GM12878 (cell line): Measurements from ENCODE around the gene CHST13. TPM values are rescaled to one million over a fixed set of nuclear protein-coding genes. Genes with fewer than 3 reads are reported as not detected.

Source experiments
- ATAC-seq: fragments of 200-7000 bp; cut with Tn5 transposase; 3 replicates; pipeline ENCODE4 v1.9.1; 2020; ENCODE audit warnings: mild to moderate bottlenecking, moderate library complexity
- BruUV-seq: library from RNA; stranded (reverse); fragments of 400-500 nt; replicated peaks from 2 replicates; lab custom pipeline; 2021; lab: Mats Ljungman, UMichigan
- CTCF ChIA-PET: fragments of 300-600 bp; sonication (Branson Sonifier 250); formaldehyde crosslinking; extraction: SDS; loops from one replicate; lab custom pipeline; 2021; ENCODE audit warnings: inconsistent platforms; lab: Yijun Ruan, JAX
- POLR2A ChIA-PET: fragments of 350-600 bp; formaldehyde crosslinking; extraction: SDS; loops from one replicate; lab custom pipeline; 2021; ENCODE audit warnings: inconsistent platforms; lab: Charles Lee
- RAD21 ChIA-PET: fragments of 300-600 bp; sonication (Branson Sonifier 250); formaldehyde crosslinking; loops from one replicate; lab custom pipeline; 2023; ENCODE audit warnings: antibody characterized with exemption; ENCODE audit not compliant: unreplicated experiment; lab: Charles Lee
- SMC1A ChIA-PET: fragments of 300-600 bp; sonication (Branson Sonifier 250); formaldehyde crosslinking; loops from one replicate; lab custom pipeline; 2023; ENCODE audit not compliant: unreplicated experiment, uncharacterized antibody; lab: Charles Lee
- DNase-seq: peaks from one replicate; pipeline ENCODE4 v3.0.0-alpha.2; 2011; ENCODE audit warnings: low read depth, low spot score
- FAIRE-seq: peaks from 3 replicates; lab custom pipeline; 2011; peaks lifted over from hg19 to GRCh38; lab: Jason Lieb, UNC
- H2AFZ ChIP-seq: 2 replicates; pipeline ENCODE4 v1.6.0; 2011; ENCODE audit warnings: low read depth, low read length, control low read depth; ENCODE audit not compliant: control insufficient read depth
- H3K27ac ChIP-seq: 2 replicates; pipeline ENCODE4 v1.5.1; 2011; ENCODE audit warnings: control low read depth; ENCODE audit not compliant: control insufficient read depth, insufficient read depth
- H3K27me3 ChIP-seq, 2 experiments: replicated peaks in 1 of 2; 2 replicates each; pipeline versions ENCODE4 v1.6.0 to v1.6.1; 2011; ENCODE audit warnings: low read length in 1 of 2; ENCODE audit not compliant: control insufficient read depth in 2 of 2, insufficient read depth in 2 of 2
- H3K36me3 ChIP-seq, 2 experiments: 2 replicates each; pipeline ENCODE4 v1.5.1; 2011; ENCODE audit warnings: low read length in 1 of 2; ENCODE audit not compliant: control insufficient read depth in 2 of 2, insufficient read depth in 2 of 2
- H3K4me1 ChIP-seq: 2 replicates; pipeline ENCODE4 v1.6.1; 2011; ENCODE audit warnings: mild to moderate bottlenecking, low read length, moderate library complexity, mixed read lengths; ENCODE audit not compliant: control insufficient read depth, insufficient read depth
- H3K4me2 ChIP-seq: 2 replicates; pipeline ENCODE4 v1.6.0; 2011; ENCODE audit warnings: control low read depth; ENCODE audit not compliant: control insufficient read depth, insufficient read depth
- H3K4me3 ChIP-seq: fragments of 200-600 bp; sonication (generic); 2 replicates; pipeline ENCODE4 v1.5.1; 2016
- H3K79me2 ChIP-seq: 2 replicates; pipeline ENCODE4 v1.6.0; 2011; ENCODE audit warnings: low read length; ENCODE audit not compliant: control insufficient read depth, insufficient read depth
- H3K9ac ChIP-seq: 2 replicates; pipeline ENCODE4 v1.8.0; 2011; ENCODE audit warnings: low read length, control low read depth, mixed read lengths; ENCODE audit not compliant: control insufficient read depth, insufficient read depth
- H3K9me3 ChIP-seq: replicated peaks from 3 replicates; pipeline ENCODE4 v1.5.1; 2011; ENCODE audit warnings: mild to moderate bottlenecking, low read length; ENCODE audit not compliant: control insufficient read depth, insufficient read depth
- H4K20me1 ChIP-seq: 2 replicates; pipeline ENCODE4 v1.6.0; 2011; ENCODE audit not compliant: control insufficient read depth, insufficient read depth
- BMI1 ChIP-seq: fragments of 450-650 bp; IDR thresholded peaks from 2 replicates; pipeline ENCODE4 v1.6.1; 2016; ENCODE audit warnings: mild to moderate bottlenecking, moderate library complexity, borderline replicate concordance
- EGR1 ChIP-seq, 2 experiments: IDR thresholded peaks; 1 replicate in 1 of 2; 2 replicates in 1 of 2; pipeline ENCODE4 v1.6.1; 2011 to 2012; ENCODE audit warnings: low read depth in 2 of 2, low read length in 2 of 2, borderline replicate concordance in 1 of 2, mild to moderate bottlenecking in 1 of 2, moderate library complexity in 1 of 2
- MEF2B ChIP-seq: fragments of 450-650 bp; IDR thresholded peaks from 2 replicates; pipeline ENCODE4 v1.6.1; 2018; ENCODE audit warnings: mild to moderate bottlenecking, moderate library complexity; ENCODE audit not compliant: partially characterized antibody, poor library complexity, severe bottlenecking
- MXI1 ChIP-seq: fragments of 150-350 bp; IDR thresholded peaks from 2 replicates; pipeline ENCODE4 v1.6.1; 2011; ENCODE audit warnings: low read depth, mild to moderate bottlenecking, inconsistent platforms, low read length, improper control_type of control experiment
- MYC ChIP-seq: IDR thresholded peaks from 2 replicates; pipeline ENCODE4 v1.6.1; 2011; ENCODE audit warnings: mild to moderate bottlenecking, low read length, moderate library complexity, inconsistent platforms; ENCODE audit not compliant: insufficient read depth, insufficient replicate concordance, insufficient read length, severe bottlenecking
- PBX3 ChIP-seq: IDR thresholded peaks from 2 replicates; pipeline ENCODE4 v1.6.1; 2011; ENCODE audit warnings: mild to moderate bottlenecking, low read depth, low read length, moderate library complexity; ENCODE audit not compliant: insufficient replicate concordance
- POLR2A ChIP-seq: IDR thresholded peaks from 2 replicates; pipeline ENCODE4 v1.6.1; 2011; ENCODE audit warnings: low read depth, mild to moderate bottlenecking, low read length
- POU2F2 ChIP-seq: IDR thresholded peaks from 3 replicates; pipeline ENCODE4 v1.6.1; 2011; ENCODE audit warnings: low read depth, mild to moderate bottlenecking, low read length, borderline replicate concordance
- RAD21 ChIP-seq: IDR thresholded peaks from 2 replicates; pipeline ENCODE4 v1.6.1; 2011; ENCODE audit warnings: mild to moderate bottlenecking, low read depth, low read length, moderate library complexity; ENCODE audit not compliant: insufficient read depth
- RFX5 ChIP-seq: IDR thresholded peaks from 2 replicates; pipeline ENCODE4 v1.6.1; 2011; ENCODE audit warnings: low read depth, low read length, improper control_type of control experiment
- SMC3 ChIP-seq: IDR thresholded peaks from 2 replicates; pipeline ENCODE4 v1.6.1; 2011; ENCODE audit warnings: low read length, improper control_type of control experiment, borderline replicate concordance
- ZNF24 ChIP-seq: fragments of 450-650 bp; IDR thresholded peaks from 2 replicates; pipeline ENCODE4 v1.6.1; 2017; ENCODE audit warnings: antibody characterized with exemption, mild to moderate bottlenecking
- WGBS: methylation state at CpG from one replicate; pipeline ENCODE4 v1.1.6; 2016; ENCODE audit warnings: low lambda C conversion rate; ENCODE audit not compliant: insufficient replicate concordance, insufficient coverage; ENCODE audit errors: missing lambda C conversion rate; 5-methylcytosine and 5-hydroxymethylcytosine counted together
- in situ Hi-C: fragments of 300-500 bp; cut with MboI; formaldehyde crosslinking; loops from 9 replicates; pipeline ENCODE4 v1.14.3; 2018; ENCODE audit warnings: mixed read lengths
- intact Hi-C: fragments of 100-400 bp; cut with micrococcal nuclease; formaldehyde crosslinking; loops from one replicate; pipeline ENCODE4 v1.14.2; 2022; ENCODE audit not compliant: unreplicated experiment
- polyA plus RNA-seq, 11 experiments: library from polyadenylated mRNA; depleted of rRNA in 4 of 11; unstranded in 6 of 11; stranded (reverse) in 5 of 11; fragments of >200 nt; fragmentation: Nextera tagmentation in 4 of 11; fragmentation: Illumina TruSeq in 1 of 11; extraction: Ambion mirVana in 4 of 11; extraction: Trizol in 1 of 11; gene quantifications; 1 replicate in 1 of 11; 2 replicates in 10 of 11; pipeline versions ENCODE4 v1.2.1 to v1.2.3, GENCODE V29; 2011 to 2016; ENCODE audit warnings: inconsistent platforms in 2 of 11, missing spikeins in 2 of 11, low read depth in 1 of 11
- total RNA-seq, 4 experiments: library from RNA; depleted of rRNA in 3 of 4; stranded (reverse); fragments of >200 nt in 3 of 4; fragmentation: Illumina TruSeq in 1 of 4; extraction: Trizol in 1 of 4; gene quantifications; 2 replicates each; pipeline versions ENCODE4 v1.2.1 to v1.2.3, GENCODE V29; 2013 to 2021
- TF ChIP-seq, protein P1 (sequence below), 3 experiments: IDR thresholded peaks in 2 of 3; conservative IDR thresholded peaks in 1 of 3; 2 replicates each; pipeline ENCODE4 v1.5.1; 2011; ENCODE audit warnings: low read depth in 3 of 3, low read length in 3 of 3, mild to moderate bottlenecking in 3 of 3, control low read depth in 2 of 3, moderate library complexity in 2 of 3, inconsistent platforms in 1 of 3, mixed read lengths in 1 of 3; ENCODE audit not compliant: control insufficient read depth in 2 of 3, insufficient read depth in 1 of 3; ENCODE audit errors: extremely low read depth in 1 of 3

The CHST13 gene
- total and polyA plus RNA-seq, 10 of the 15 experiments (the other 5 are each of a cell fraction or from before 2014, with no cell fraction given) = not detected

- TF ChIP-seq PBX3 (no peak), MXI1 (no peak), MEF2B (no peak), RFX5 (no peak), ZNF24 (no peak), MYC (no peak), POU2F2 (no peak), EGR1 (IDR thresholded peaks at IDR 0.05; ENCODE audit: borderline replicate concordance in 1 of 2, low read depth in 2 of 2, low read length in 2 of 2) (no peak), POLR2A (no peak)
These were observed 2.6 kb upstream of the CHST13 start (continued) for GRCh38 chr3:126521122-126521891.

GRCh38 chr3:126522363-126522788 is 1.6 kb upstream of the CHST13 start:
- WGBS = 1% methylated on average over 6 of the region's 6 CpGs
- RAD21 ChIA-PET = interaction anchor here (0.8 to 0.9 kb wide), 2 partner anchors 11 to 1026 kb away, joined by 3 read pairs; no protein-coding TSS in a partner anchor
- in situ Hi-C loops = no loop called here
- FAIRE-seq (peak; percentile 79), ATAC-seq (peak; percentile 72), DNase-seq (no peak)
- Histone ChIP-seq H4K20me1 (no peaks in the 10 kb centered on the region), H2AFZ (no peak overlapping the region), H3K9me3 (no peaks in the 10 kb centered on the region), H3K4me2 (no peak overlapping the region), H3K79me2 (no peaks in the 10 kb centered on the region), H3K27ac (no peak overlapping the region), H3K36me3 (no peaks in the 10 kb centered on the region), H3K4me1 (no peaks in the 10 kb centered on the region), H3K9ac (no peak overlapping the region), H3K27me3 (no peaks in the 10 kb centered on the region; a peak in 1 of 4 replicates), H3K4me3 (no peak overlapping the region)
- POLR2A ChIA-PET = no interaction called here
- CTCF ChIA-PET = interaction anchor here (0.6 to 2.4 kb wide), 17 partner anchors 8 to 1027 kb away, joined by 3 to 19 read pairs (median 3); no protein-coding TSS in a partner anchor
- no TSS peak for BruUV-seq
- TF ChIP-seq RAD21 = peak; percentile 62
- TF ChIP-seq BMI1 = no peak
- TF ChIP-seq, protein P1, sequence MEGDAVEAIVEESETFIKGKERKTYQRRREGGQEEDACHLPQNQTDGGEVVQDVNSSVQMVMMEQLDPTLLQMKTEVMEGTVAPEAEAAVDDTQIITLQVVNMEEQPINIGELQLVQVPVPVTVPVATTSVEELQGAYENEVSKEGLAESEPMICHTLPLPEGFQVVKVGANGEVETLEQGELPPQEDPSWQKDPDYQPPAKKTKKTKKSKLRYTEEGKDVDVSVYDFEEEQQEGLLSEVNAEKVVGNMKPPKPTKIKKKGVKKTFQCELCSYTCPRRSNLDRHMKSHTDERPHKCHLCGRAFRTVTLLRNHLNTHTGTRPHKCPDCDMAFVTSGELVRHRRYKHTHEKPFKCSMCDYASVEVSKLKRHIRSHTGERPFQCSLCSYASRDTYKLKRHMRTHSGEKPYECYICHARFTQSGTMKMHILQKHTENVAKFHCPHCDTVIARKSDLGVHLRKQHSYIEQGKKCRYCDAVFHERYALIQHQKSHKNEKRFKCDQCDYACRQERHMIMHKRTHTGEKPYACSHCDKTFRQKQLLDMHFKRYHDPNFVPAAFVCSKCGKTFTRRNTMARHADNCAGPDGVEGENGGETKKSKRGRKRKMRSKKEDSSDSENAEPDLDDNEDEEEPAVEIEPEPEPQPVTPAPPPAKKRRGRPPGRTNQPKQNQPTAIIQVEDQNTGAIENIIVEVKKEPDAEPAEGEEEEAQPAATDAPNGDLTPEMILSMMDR (IDR thresholded peaks at IDR 0.05 in 2 of 3, conservative IDR thresholded peaks at IDR 0.05 in 1 of 3; ENCODE audit: control insufficient read depth in 2 of 3, extremely low read depth in 1 of 3, insufficient read depth in 1 of 3, low read depth in 3 of 3, low read length in 3 of 3) = peak; percentile 72 to 89 (median 87)
- peak; percentile 67 for TF ChIP-seq SMC3
- SMC1A ChIA-PET = interaction anchor here (1.1 to 1.6 kb wide), 2 partner anchors 215 to 1027 kb away, joined by 3 to 4 read pairs; no protein-coding TSS in a partner anchor
- intact Hi-C loops = loop anchor here (1.0 kb wide), 2 partner anchors 933 to 1022 kb away; no protein-coding TSS in a partner anchor
